Islet precursor cell (in vitro differentiated cells): ENCODE results near the gene PTER.
A peak's percentile ranks its signal among the peaks of the same experiment; 100 is the strongest.

ENCODE experiments used
- DNase-seq: peaks from one replicate; pipeline ENCODE4 v3.0.0-alpha.2; 2018

PTER gene

GRCh38 chr10:16545116-16545736, 108.4 kb downstream of the PTER start:
- no peak for DNase-seq

- no peak for DNase-seq
Observed at GRCh38 chr10:16547973-16548372, 111.2 kb downstream of the PTER start.

GRCh38 chr10:16559236-16559773, 122.5 kb downstream of the PTER start:
- peak; percentile 51 for DNase-seq

GRCh38 chr10:16562891-16563290, 126.1 kb downstream of the PTER start:
- DNase-seq = no peak
